Activated T-cell treated with anti-CD3 and anti-CD28 coated beads for 48 hours (primary cell): ENCODE data around the gene CST7.

Source experiments
- DNase-seq: peaks from one replicate; pipeline ENCODE4 v3.0.0-alpha.2; 2020; ENCODE audit warnings: low read depth

Gene CST7

DNA sequence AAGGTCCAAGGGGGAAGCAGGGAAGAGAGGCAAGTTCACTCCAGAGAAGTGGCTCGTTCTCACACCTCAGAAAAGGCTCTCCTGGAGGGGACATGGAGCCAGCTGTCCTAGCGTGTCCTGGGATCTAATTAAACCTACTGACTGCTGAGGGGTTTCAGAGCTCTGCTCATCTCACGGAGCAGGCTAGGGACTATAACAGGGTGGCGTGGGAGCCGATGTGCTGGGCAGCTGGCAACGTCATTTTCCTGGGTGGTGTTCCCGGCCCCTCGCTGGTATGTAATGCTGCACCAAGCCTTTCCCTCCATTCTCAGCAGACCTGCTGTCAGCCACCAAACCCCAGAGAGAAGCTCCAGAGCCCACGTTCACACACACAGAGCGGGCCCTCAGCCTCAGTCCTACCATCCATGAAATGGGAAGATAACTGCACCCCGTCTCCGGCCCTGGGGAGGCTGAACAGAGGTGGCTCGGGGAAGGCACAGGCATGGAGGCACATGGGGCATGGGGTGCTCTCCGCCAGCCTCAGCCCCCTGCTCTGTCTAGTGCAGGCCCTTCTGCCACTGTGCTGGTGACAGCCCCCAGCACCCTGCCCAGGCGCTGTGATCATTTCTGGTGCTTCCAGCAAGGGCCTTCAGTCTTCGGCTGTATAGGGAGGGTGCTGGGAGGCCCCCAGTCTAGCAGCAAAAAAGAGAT, 1.9 kb downstream of the CST7 start:
- no peak for DNase-seq

DNA sequence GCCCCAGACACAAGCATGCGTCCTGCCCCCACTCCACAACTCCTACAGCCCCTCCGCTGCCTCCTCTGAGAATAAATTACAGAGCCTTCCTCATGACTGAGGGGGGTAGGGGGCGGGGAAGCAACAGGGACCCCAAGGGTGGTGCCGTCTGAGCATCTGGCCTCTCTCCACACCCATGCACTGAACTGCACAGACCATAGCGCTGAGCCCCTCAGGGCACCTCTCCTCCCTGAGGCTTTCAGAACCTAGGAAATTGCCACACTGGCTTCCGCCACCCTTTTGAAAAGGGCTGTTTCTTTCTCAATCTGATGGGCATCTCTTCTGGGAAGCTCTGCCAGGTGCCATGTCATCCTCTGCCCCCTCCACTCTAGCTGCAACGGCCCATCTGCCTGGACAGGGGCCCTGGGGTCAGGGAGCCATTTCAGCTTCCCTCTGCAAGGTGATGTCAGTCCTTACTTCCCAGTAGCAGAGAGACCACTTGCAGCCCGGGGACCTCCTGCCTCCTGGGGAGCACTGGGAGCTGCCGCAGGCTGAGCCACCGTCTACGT, 2.5 kb downstream of the CST7 start:
- DNase-seq, result no peak

DNA sequence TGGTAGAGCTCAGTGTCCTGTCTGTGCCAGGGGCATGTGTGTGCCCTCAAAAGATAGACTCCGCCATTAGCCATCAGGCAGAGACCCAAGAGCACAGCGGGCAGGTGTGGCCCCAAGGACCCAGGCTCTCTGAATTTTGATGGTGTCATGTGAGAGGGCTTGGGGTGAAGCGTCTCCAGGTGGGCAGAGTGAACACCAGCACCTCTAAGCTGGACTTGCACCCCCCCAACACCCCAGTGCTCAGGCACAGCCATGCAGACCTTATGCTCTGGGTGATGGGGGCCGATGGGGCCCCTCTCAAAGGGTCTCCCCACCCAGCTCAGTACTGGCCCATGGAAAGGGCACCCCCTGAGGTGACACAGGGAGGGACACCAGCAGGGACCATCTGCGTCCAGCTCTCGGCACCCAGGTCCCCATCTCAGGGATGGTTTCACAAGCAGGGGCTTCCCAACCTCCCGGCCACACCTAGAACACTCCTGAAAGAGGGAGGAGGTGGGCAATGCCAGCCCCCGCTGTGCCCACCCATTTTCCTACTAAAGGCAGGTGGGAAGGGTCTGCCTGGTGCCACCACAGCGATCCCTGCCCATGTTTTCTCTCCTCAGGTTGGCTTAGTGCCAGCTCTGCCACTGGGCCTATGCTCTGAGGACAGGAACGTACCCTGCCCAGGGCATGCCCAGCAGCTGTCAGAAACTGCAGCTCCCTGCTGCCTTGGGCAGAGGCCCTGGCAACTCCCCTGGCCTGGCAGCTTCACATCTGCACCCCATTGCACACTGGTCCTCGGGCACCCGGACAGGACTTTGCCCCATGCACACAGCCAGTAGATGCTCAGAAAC, 3.5 kb downstream of the CST7 start:
- DNase-seq, result no peak

- DNase-seq, result no peak
Observed at GRCh38 chr20:24953209-24953575, 4.1 kb downstream of the CST7 start.

- DNase-seq, result no peak
Observed at GRCh38 chr20:24953621-24954133, 4.6 kb downstream of the CST7 start.

DNA sequence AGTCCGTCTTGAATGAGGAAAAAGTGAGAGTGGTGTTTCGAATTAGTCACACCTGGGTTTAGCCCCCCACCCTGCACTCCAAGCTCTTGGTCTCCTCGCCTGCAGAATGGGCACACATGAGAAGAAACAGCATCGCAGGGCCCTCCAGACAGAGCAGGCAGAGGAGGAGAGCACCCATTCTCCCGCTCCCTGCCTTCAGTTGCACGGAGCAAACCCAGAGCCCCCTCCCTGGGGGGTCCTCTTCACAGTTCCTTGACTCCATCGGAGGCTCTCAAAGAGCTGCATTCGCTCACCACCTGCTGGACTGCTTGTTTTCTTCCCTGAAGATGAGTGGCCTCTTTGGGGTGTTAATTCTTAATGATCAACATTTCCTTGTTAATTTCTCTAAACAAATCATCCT, 5.1 kb downstream of the CST7 start:
- no peak for DNase-seq

- no peak for DNase-seq
Observed at GRCh38 chr20:24954566-24954965, 5.5 kb downstream of the CST7 start.

GRCh38 chr20:24955045-24955444, 6.0 kb downstream of the CST7 start:
- no peak for DNase-seq

DNA sequence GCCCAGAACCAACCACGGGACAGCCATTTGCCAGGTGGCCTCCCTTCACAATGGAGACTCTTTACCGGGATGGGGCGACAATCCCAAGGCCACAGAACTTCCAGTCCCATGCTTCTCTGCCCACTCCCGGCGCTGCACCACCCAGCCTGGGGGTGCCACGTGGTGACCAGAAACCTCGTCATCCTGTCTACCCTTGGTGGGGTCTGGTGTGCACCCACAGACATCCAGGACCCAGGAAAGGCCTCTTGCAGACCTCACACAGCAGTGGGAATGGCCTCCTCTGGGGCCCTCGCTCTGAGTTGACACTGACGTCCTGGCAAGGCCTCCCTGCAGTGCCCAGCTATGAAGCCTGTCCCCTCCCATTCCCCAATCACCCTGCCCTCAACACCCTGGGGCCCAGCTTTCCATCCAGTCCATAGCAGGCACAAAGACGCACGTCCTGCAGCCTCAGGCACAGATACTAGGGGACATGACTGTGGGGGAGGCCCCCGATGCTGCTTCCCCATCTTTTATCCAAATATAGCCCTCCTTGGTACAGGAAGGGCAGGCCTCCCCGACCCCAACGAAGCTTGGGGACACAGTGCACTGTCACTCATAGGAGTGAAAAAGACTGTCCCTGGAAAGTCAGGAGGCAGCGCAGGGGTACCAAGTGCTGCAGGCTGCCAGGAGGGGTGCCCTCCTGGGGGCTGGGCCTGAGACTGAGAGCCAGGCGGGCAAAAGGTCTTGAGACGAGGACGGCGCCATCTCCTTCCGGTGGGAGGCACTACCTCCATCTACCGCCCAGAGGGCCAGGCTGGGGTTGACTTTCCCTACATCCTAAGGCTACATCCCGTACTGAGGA, 7.2 kb downstream of the CST7 start:
- DNase-seq, result no peak

GRCh38 chr20:24957326-24958016, 8.4 kb downstream of the CST7 start:
- DNase-seq, result no peak

DNA sequence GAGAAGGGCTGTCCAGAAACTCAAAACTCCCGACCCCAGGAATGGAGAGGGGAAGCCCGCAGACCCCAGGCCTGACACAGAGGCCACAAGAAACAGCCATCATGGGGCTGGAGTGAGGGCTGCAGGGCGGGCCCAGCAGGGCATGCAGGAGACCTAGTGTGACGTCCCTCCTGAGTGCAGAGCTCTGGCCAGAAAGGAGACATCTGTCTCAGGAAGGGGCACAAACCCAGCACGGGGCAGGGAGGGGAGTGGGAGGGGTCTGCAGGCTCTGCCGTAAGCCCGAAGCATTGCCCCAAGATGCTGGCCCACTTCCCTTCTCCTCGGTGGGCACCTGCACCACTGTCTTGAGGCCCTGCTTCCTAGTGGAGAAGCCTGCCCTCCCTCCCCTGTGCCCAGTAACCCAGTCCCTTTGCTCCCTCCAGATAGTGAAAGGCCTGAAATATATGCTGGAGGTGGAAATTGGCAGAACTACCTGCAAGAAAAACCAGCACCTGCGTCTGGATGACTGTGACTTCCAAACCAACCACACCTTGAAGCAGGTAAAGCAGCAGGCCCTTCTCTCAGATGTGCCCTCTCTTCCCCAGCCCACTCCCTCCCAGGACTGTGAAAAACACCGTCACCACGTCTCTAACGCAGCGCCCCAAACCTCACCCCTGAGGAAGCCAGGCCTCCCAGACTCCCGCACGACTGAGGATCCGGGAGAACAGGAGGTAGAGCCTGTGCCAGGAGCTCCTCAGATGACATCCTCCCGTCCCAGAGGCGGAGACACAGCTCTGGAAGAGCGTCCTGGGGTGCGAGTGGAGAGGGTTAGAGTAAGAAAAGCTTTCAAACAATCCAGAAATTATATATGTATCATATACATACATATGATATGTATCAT, 9.7 kb downstream of the CST7 start:
- no peak for DNase-seq

GRCh38 chr20:24959591-24960301, 10.7 kb downstream of the CST7 start:
- no peak for DNase-seq

GRCh38 chr20:24960302-24960801, 11.3 kb downstream of the CST7 start:
- DNase-seq, result no peak

DNA sequence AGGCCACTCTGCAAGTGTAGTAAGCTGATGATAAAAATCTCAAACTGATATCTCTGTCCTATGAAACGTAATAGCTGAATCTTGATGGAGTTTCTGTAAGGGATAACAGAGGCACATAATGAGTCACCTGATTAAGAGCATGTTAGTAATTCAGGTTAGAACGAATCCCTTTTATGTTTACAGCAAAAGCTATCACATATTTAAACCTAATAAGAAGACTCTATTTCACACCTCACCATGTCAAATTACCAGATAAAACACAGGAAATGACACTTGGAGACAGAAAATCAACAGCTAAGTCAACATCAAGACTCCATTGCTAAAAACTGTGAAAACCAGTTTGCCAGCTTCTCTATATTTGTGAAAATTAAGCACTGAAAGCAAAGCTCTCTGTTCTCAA, 11.8 kb downstream of the CST7 start:
- no peak for DNase-seq

DNA sequence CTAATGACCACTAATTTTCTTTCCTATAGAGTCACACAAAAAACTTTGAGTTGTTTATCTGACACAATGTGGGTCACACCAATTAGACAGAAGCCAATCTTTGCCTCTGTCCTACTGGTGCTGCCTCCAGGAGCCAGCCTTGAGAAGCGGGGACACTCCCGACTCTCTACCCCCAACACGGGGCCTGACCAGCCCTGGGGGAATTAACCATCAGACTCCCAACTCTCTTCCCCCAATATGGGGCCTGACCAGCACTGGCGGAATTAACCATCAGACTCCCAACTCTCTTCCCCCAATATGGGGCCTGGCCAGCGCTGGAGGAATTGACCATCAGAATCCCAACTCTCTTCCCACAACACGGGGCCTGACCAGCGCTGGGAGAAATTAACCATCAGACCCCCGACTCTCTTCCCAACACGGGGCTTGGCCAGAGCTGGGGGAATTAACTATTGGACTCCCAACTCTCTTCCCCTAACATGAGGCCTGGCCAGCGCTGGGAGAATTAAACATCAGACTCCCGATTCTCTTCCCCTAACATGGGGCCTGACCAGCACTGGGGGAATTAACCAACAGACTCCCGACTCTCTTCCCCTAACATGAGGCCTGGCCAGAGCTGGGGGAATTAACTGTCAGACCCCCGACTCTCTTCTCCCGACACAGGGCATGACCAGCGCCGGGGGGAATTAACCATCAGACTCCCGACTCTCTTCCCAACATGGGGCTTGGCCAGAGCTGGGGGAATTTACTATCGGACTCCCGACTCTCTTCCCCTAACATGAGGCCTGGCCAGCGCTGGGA, 12.5 kb downstream of the CST7 start:
- no peak for DNase-seq

GRCh38 chr20:24962182-24962492, 13.1 kb downstream of the CST7 start:
- DNase-seq, result no peak

- no peak for DNase-seq
Observed at GRCh38 chr20:24962510-24962909, 13.4 kb downstream of the CST7 start.

DNA sequence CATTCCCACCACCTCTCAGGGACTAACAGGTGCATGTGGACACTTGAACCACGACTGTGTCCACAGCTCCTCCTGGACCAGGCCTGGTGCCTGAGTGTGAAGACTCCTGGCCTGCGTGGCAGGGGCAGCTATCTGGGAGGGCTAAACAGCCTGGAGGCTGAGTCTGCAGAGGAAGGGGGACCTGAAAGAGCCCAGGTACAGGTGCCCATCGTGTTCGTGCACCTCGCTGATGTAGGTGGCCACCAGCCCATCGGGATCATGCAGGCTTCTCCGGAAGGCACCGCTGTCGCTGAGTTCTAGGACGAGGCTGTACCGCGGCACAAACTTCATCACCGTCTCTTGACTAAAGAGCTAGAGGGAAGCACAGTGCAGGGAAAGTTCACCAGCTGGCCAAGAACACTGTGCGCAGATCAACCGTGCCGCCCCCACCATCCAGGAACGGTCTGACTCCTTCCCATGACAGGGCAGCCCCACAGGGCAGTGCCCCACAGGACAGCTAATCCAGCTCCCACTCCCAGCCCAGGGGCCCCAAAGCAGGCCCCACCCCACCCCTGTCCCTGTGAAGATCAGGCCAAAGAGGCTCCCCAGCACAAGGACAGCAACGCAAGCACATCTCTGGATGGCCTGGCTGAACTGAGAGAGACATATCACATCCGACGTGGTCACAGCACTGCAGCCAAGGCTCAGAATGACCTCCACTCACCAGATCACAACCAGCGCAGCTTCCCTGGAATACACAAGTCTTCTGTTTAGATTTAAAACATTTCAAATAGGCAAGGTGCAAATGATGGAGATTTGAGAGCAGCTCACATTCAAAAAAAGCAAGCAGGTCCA, 14.8 kb downstream of the CST7 start:
- no peak for DNase-seq
